Measurements from ENCODE around the gene BICDL2. TPM values are rescaled to one million over a fixed set of nuclear protein-coding genes. Genes with fewer than 3 reads are reported as not detected.

Gene BICDL2
- total RNA-seq, 3 donors from 2014 or later, result 49.1 to 102 (median 75.5) TPM

DNA sequence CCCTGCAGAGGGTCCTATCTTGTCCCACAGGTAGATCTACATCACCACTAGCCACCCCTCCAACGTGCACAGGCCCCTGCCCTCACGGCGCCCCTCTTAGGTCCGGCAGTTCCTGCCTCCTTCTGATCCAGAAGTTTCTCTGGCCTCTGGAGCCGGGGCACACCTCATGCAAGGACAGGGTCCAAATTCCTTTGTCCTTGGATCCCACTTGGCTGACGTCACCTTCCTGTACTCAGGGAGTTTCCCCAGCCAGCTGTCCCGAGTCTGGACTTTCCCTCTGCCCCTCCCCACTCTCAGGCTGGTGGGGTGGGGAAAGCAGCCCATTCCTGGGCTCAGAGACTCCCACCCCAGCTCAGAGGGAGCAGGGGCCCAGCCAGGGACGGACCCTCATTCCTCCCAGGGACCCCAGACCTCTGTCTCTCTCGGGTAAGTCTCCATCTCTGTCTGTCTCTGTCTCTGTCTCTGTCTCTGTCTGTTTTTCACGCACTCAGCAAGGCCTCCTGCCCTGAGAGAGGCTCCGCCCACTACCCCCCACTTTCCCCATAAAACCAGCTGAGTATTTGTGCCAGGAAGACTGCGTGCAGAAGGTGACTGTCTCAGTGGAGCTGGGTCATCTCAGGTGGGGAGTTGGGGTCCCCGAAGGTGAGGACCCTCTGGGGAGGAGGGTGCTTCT is 28.5 kb upstream of the BICDL2 start, which contains the start of gene IL32:
TSS of gene IL32 (plus strand) at position 572 of the 673 bp plus-strand sequence. CDS start 172 bp downstream, outside the sequence.
- TF ChIP-seq CTCF (IDR thresholded peaks at IDR 0.05), result no peak
- H3K9me3 ChIP-seq, result no peaks in the 10 kb centered on the region
- DNase-seq, result peak; percentile 80 to 87 (median 84)
- ATAC-seq, result peak; percentile 90
- intact Hi-C loops (cut with DNase I, micrococcal nuclease), result no loop called here
- peak within 1 kb of the TSS; percentile 4 for H3K4me3 ChIP-seq
- H3K4me1 ChIP-seq (ENCODE audit: low read depth), result peaks cover 36% of the 10 kb centered on the region
- no peaks in the 10 kb centered on the region for H3K36me3 ChIP-seq (ENCODE audit: low read depth)

DNA sequence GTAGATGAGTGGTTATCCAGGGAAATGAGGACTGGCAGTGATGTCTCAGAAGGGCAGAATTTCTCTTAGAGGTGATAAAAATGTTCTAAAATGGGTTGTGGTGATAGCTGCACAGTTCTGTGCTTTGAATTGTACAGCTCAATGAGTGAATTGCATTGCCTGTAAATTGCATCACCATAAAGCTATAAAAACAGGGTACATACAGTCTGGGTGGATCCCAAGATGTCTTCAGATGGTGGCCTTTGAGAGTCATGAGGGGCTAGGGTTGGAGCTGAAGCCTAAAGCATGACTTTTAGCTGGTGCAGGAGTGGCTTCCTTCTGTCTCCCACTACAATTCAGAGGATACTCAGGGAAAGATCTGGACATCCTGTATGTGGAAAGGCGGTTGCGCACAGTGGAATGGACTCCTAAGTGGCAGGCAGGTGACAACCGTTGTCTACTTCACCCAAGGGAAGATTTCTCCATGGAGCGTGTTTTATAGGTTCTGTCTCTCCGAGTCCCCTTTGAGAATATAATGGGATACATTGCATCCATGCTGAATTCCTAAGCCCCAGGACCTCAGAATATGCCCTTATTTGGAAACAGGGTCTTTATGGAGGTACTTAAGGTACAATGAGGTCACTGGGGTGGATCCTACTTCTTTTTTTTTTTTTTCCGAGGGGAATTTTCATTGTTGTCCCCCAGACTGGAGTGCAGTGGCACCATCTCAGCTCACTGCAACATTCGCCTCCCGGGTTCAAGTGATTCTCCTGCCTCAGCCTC is 27.1 kb upstream of the BICDL2 start:
- ATAC-seq, result peak; percentile 15
- no peak for TF ChIP-seq CTCF (IDR thresholded peaks at IDR 0.05)
- DNase-seq, result peak in 2 of 3 donors; percentile 14 to 33
- Histone ChIP-seq H3K36me3 (ENCODE audit: low read depth) (no peaks in the 10 kb centered on the region), H3K9me3 (no peaks in the 10 kb centered on the region), H3K4me3 (no peak overlapping the region), H3K4me1 (ENCODE audit: low read depth) (peaks cover 42% of the 10 kb centered on the region)
- intact Hi-C loops (cut with DNase I, micrococcal nuclease), result no loop called here

GRCh38 chr16:3062553-3062952 is 25.8 kb upstream of the BICDL2 start:
- DNase-seq (peak in 1 of 3 donors; percentile 2), ATAC-seq (no peak)
- H3K9me3 ChIP-seq, result no peaks in the 10 kb centered on the region
- intact Hi-C loops (cut with DNase I, micrococcal nuclease), result no loop called here
- no peak for TF ChIP-seq CTCF (IDR thresholded peaks at IDR 0.05)
- no peaks in the 10 kb centered on the region for H3K36me3 ChIP-seq (ENCODE audit: low read depth)
- peaks cover 38% of the 10 kb centered on the region for H3K4me1 ChIP-seq (ENCODE audit: low read depth)
- H3K4me3 ChIP-seq, result no peak overlapping the region

- DNase-seq, result peak in 2 of 3 donors; percentile 27 to 29
- ATAC-seq, result no peak
- no peak overlapping the region for H3K4me3 ChIP-seq
- no peaks in the 10 kb centered on the region for H3K36me3 ChIP-seq (ENCODE audit: low read depth)
- H3K4me1 ChIP-seq (ENCODE audit: low read depth), result peaks cover 36% of the 10 kb centered on the region
- intact Hi-C loops (cut with DNase I, micrococcal nuclease), result no loop called here
- H3K9me3 ChIP-seq, result no peaks in the 10 kb centered on the region
- TF ChIP-seq CTCF (IDR thresholded peaks at IDR 0.05), result no peak
Measured at GRCh38 chr16:3060339-3061127, 23.8 kb upstream of the BICDL2 start.

GRCh38 chr16:3059723-3060242 is 23.0 kb upstream of the BICDL2 start:
- ATAC-seq (no peak), DNase-seq (no peak)
- Histone ChIP-seq H3K4me3 (no peak overlapping the region), H3K4me1 (ENCODE audit: low read depth) (peaks cover 29% of the 10 kb centered on the region), H3K9me3 (no peaks in the 10 kb centered on the region), H3K36me3 (ENCODE audit: low read depth) (no peaks in the 10 kb centered on the region)
- no peak for TF ChIP-seq CTCF (IDR thresholded peaks at IDR 0.05)
- intact Hi-C loops (cut with DNase I, micrococcal nuclease), result no loop called here
